Activated CD8-positive, alpha-beta memory T cell treated with anti-CD3 and anti-CD28 coated beads for 48 hours (primary cell): ENCODE measurements around the gene DEK.

Source experiments
- DNase-seq, 3 experiments: peaks; one replicate each; pipeline ENCODE4 v3.0.0-alpha.2; 2020; ENCODE audit warnings: low read depth in 2 of 3, low spot score in 2 of 3

DEK gene

GRCh38 chr6:18266523-18266912, 2.2 kb upstream of the DEK start:
- DNase-seq = no peak

GRCh38 chr6:18265787-18266522, 1.6 kb upstream of the DEK start:
- DNase-seq = no peak

- DNase-seq = no peak
These were observed 620 bp upstream of the DEK start for GRCh38 chr6:18264923-18265377.

GRCh38 chr6:18263418-18264218, 712 bp downstream of the DEK start:
- peak in 1 of 3 experiments; percentile 15 for DNase-seq

- no peak for DNase-seq
These were observed 1.5 kb downstream of the DEK start for GRCh38 chr6:18262702-18263417.

GRCh38 chr6:18261877-18262276, 2.5 kb downstream of the DEK start:
- no peak for DNase-seq

- no peak for DNase-seq
These were observed 3.8 kb downstream of the DEK start for GRCh38 chr6:18260448-18261106.

GRCh38 chr6:18259675-18260447, 4.5 kb downstream of the DEK start:
- no peak for DNase-seq

- no peak for DNase-seq
These were observed 9.5 kb downstream of the DEK start for GRCh38 chr6:18254793-18255192.

- DNase-seq = no peak
These were observed 10.7 kb downstream of the DEK start for GRCh38 chr6:18253635-18254034.

- DNase-seq = no peak
These were observed 15.1 kb downstream of the DEK start for GRCh38 chr6:18249271-18249670.

GRCh38 chr6:18248698-18249097, 15.6 kb downstream of the DEK start:
- no peak for DNase-seq

GRCh38 chr6:18247002-18247401, 17.3 kb downstream of the DEK start:
- DNase-seq = no peak

- DNase-seq = no peak
These were observed 18.1 kb downstream of the DEK start for GRCh38 chr6:18246205-18246604.

- DNase-seq = no peak
These were observed 18.7 kb downstream of the DEK start for GRCh38 chr6:18245642-18246041.

- DNase-seq = no peak
These were observed 19.3 kb downstream of the DEK start for GRCh38 chr6:18245079-18245478.

- no peak for DNase-seq
These were observed 20.1 kb downstream of the DEK start for GRCh38 chr6:18244251-18244650.

- DNase-seq = no peak
These were observed 20.9 kb downstream of the DEK start for GRCh38 chr6:18243302-18243893.

- DNase-seq = no peak
These were observed 22.1 kb downstream of the DEK start for GRCh38 chr6:18242062-18242851.
